Measurements from ENCODE around the gene TRAPPC11. TPM values are rescaled to one million over a fixed set of nuclear protein-coding genes. Genes with fewer than 3 reads are reported as not detected.
"Not testable (repeated sequence)": the region's sequence is repeated elsewhere in the genome, so short reads cannot be mapped to it uniquely, and the experiment has no call there.

The TRAPPC11 gene
- total and polyA plus RNA-seq, 4 donors, result 35.6 to 68.3 (median 46.1) TPM

DNA sequence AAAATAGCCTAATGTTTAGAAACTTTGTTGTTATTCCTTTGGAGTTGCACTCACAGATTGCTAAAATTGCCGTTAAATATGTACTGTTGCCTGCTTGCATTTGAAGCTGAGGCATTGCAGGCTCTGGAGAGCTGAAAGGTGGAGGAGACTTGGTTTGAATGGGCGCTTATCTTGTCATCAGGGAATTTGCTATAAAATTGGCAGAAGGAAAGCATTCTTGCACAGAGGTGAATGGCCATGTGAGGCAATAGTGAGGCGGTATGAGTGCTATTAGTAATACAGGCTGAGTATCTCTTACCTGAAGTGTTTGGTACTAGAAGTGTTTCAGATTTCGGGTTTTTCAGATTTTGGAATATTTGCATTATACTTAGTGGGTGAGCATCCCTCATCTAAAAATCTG lies 41.3 kb downstream of the TRAPPC11 start:
- Histone ChIP-seq H3K27me3 (ENCODE audit: control insufficient read depth, insufficient read depth, low read length) (no peaks in the 10 kb centered on the region), H3K4me1 (ENCODE audit: control insufficient read depth, insufficient read depth, low read length) (no peaks in the 10 kb centered on the region), H3K36me3 (ENCODE audit: control insufficient read depth, insufficient read depth, low read length) (peaks cover 32% of the 10 kb centered on the region), H3K27ac (ENCODE audit: low read depth, low read length) (no peak overlapping the region), H3K9me3 (ENCODE audit: control insufficient read depth, insufficient read depth, low read length) (no peaks in the 10 kb centered on the region), H3K4me3 (ENCODE audit: low read depth, low read length) (no peak overlapping the region)
- 96% methylated on average over 2 of the region's 4 CpGs for WGBS (ENCODE audit: insufficient coverage)
- no peak for DNase-seq (ENCODE audit: low read depth in 4 of 6, low spot score in 6 of 6)

DNA sequence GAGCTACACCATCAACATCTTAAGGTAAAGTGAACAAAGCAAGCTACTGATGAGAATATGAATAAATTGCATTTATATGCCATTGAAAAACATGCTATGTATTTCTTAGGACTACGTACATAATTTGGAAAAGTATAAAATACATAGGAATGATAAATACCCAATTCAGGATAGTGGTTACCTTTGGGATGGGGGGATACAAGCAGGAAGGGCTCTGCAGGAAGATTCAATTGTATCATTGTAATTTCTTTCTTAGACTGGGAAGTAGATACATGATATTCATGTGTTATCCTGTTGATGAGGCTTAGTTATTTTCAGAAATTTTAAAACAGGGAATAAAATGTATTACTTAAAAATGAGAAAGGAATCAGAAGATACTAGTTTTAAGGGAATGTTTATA lies 43.4 kb downstream of the TRAPPC11 start:
- no CpG with 5 or more reads among the region's 1 CpG for WGBS (ENCODE audit: insufficient coverage)
- no peak overlapping the region for H3K27ac ChIP-seq (ENCODE audit: low read depth, low read length)
- H3K9me3 ChIP-seq (ENCODE audit: control insufficient read depth, insufficient read depth, low read length), result no peaks in the 10 kb centered on the region
- H3K4me3 ChIP-seq (ENCODE audit: low read depth, low read length), result no peak overlapping the region
- no peaks in the 10 kb centered on the region for H3K27me3 ChIP-seq (ENCODE audit: control insufficient read depth, insufficient read depth, low read length)
- H3K4me1 ChIP-seq (ENCODE audit: control insufficient read depth, insufficient read depth, low read length), result no peaks in the 10 kb centered on the region
- DNase-seq (ENCODE audit: low read depth in 4 of 6, low spot score in 6 of 6), result no peak
- H3K36me3 ChIP-seq (ENCODE audit: control insufficient read depth, insufficient read depth, low read length), result peaks cover 34% of the 10 kb centered on the region

DNA sequence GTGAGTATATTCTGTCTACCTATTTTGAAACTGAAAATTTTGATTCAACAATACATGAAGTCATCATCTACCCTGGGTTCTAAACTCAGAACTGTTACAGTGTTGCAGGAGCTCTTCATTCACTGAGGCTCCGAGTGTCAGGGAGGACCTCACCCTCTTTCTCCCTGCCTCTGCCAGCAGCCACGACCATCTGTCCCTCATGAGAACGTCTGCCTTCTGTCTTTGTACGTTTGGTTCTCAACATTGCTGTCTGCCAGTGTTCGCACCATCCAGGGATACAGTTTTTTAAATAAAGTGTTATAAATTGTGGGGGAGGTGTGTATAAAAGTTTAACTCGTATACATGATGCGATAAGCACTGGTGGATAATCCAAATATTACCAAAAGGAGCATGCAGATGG lies 55.5 kb downstream of the TRAPPC11 start:
- peak in 1 of 6 donors; percentile 57 for DNase-seq (ENCODE audit: low read depth in 4 of 6, low spot score in 6 of 6)
- 68% methylated on average over 2 of the region's 7 CpGs for WGBS (ENCODE audit: insufficient coverage)

DNA sequence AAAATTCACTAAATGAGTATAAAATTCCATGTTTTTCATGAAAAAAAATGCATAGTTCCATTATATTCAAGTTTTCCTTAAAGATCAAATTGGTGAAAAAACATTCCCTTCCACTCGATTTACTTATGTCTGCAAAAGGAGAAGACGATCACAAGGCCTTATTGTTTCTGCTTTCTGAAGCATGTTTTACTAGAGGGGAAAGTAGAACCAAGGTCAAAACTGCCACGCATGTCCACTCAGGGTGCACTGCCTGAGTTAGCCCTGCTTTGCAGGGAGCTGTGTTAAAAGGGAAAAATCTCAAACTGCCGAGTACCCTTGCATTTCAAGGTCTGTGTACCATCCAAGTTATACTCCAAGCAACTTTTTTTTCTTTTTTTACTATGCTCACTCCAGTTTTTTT lies 57.2 kb downstream of the TRAPPC11 start:
- Histone ChIP-seq H3K4me1 (ENCODE audit: control insufficient read depth, insufficient read depth, low read length) (peaks cover 3% of the 10 kb centered on the region), H3K27me3 (ENCODE audit: control insufficient read depth, insufficient read depth, low read length) (no peaks in the 10 kb centered on the region), H3K27ac (ENCODE audit: low read depth, low read length) (no peak overlapping the region), H3K9me3 (ENCODE audit: control insufficient read depth, insufficient read depth, low read length) (peaks cover 1% of the 10 kb centered on the region), H3K4me3 (ENCODE audit: low read depth, low read length) (no peak overlapping the region), H3K36me3 (ENCODE audit: control insufficient read depth, insufficient read depth, low read length) (peaks cover 4% of the 10 kb centered on the region)
- no peak for DNase-seq (ENCODE audit: low read depth in 4 of 6, low spot score in 6 of 6)
- 27% methylated on average over 3 of the region's 4 CpGs for WGBS (ENCODE audit: insufficient coverage)

More for the DNA sequence above, 55.5 kb downstream of the TRAPPC11 start:
- no peaks in the 10 kb centered on the region for H3K4me1 ChIP-seq (ENCODE audit: control insufficient read depth, insufficient read depth, low read length)
- no peak overlapping the region for H3K27ac ChIP-seq (ENCODE audit: low read depth, low read length)
- no peaks in the 10 kb centered on the region for H3K9me3 ChIP-seq (ENCODE audit: control insufficient read depth, insufficient read depth, low read length)
- H3K36me3 ChIP-seq (ENCODE audit: control insufficient read depth, insufficient read depth, low read length), result peaks cover 14% of the 10 kb centered on the region
- no peak overlapping the region for H3K4me3 ChIP-seq (ENCODE audit: low read depth, low read length)
- H3K27me3 ChIP-seq (ENCODE audit: control insufficient read depth, insufficient read depth, low read length), result no peaks in the 10 kb centered on the region

DNA sequence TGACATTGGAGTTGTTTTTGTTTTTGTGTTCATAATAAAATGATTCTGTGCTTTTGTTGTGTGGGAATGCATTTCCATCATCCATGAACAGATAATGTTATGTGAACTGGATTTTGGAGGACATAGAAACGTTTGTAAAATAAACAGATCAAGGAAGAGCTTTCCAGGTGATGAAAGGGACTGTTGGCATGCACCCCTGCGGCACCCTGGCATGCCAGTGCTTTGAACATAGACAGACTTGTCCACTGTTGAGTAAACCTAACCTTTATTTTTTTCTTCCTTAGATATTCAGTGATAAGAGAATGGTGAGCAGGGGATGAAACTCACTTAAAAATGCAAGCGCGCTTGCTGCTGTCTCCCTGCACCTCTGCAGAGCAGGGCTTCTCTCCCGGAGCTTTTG lies 59.8 kb downstream of the TRAPPC11 start:
- Histone ChIP-seq H3K27ac (ENCODE audit: low read depth, low read length) (no peak overlapping the region), H3K27me3 (ENCODE audit: control insufficient read depth, insufficient read depth, low read length) (no peaks in the 10 kb centered on the region), H3K4me3 (ENCODE audit: low read depth, low read length) (no peak overlapping the region), H3K9me3 (ENCODE audit: control insufficient read depth, insufficient read depth, low read length) (peaks cover 1% of the 10 kb centered on the region), H3K36me3 (ENCODE audit: control insufficient read depth, insufficient read depth, low read length) (no peaks in the 10 kb centered on the region), H3K4me1 (ENCODE audit: control insufficient read depth, insufficient read depth, low read length) (peaks cover 15% of the 10 kb centered on the region)
- DNase-seq (ENCODE audit: low read depth in 4 of 6, low spot score in 6 of 6), result no peak
- 67% methylated on average over 1 of the region's 5 CpGs for WGBS (ENCODE audit: insufficient coverage)

DNA sequence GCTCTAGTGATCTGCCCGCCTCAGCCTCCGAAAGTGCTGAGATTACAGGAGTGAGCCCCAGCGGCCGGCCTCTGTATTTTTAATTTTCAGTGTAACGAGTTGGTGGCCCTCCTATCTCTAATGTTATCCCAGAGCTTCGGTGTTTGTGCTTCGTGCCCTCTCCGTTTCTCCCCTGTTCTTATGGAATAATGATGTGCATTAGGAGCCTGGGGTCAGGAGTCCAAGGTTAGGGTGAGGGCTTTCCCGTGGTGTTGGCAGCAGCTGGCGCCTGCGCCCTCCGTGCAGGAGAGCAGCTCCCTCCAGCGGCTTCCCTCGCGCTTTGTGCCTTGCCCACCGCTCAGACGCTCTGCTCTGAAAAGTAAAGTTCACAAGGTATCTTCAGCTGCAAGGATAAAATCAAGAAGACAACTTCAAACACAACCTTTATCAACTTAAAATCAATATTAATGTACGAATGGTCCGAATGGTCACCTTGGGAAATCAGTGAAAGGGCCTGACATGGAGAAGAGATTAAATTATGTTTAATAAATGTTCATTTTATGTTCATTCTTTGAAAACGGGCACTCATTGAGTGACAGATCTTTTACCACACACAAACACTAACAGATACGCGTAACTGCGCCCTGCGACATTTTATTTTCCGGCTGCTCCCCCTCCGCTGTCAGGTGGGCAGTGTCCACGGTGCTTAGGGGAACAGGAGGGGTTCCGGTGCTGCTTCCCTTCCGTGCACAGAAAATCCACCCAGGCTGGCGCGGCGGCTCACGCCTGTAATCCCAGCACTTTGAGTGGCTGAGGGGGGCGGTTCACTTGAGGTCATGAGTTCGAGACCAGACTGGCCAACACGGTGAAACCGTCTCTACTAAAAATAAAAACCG lies 62.4 kb downstream of the TRAPPC11 start:
- H3K36me3 ChIP-seq (ENCODE audit: control insufficient read depth, insufficient read depth, low read length), result no peaks in the 10 kb centered on the region
- H3K4me1 ChIP-seq (ENCODE audit: control insufficient read depth, insufficient read depth, low read length), result peaks cover 15% of the 10 kb centered on the region
- H3K27me3 ChIP-seq (ENCODE audit: control insufficient read depth, insufficient read depth, low read length), result no peaks in the 10 kb centered on the region
- no peak overlapping the region for H3K4me3 ChIP-seq (ENCODE audit: low read depth, low read length)
- WGBS (ENCODE audit: insufficient coverage), result 65% methylated on average over 25 of the region's 38 CpGs
- DNase-seq (ENCODE audit: low read depth in 4 of 6, low spot score in 6 of 6), result peak in 2 of 6 donors; percentile 59 to 76
- peaks cover 1% of the 10 kb centered on the region for H3K9me3 ChIP-seq (ENCODE audit: control insufficient read depth, insufficient read depth, low read length)
- no peak overlapping the region for H3K27ac ChIP-seq (ENCODE audit: low read depth, low read length)

DNA sequence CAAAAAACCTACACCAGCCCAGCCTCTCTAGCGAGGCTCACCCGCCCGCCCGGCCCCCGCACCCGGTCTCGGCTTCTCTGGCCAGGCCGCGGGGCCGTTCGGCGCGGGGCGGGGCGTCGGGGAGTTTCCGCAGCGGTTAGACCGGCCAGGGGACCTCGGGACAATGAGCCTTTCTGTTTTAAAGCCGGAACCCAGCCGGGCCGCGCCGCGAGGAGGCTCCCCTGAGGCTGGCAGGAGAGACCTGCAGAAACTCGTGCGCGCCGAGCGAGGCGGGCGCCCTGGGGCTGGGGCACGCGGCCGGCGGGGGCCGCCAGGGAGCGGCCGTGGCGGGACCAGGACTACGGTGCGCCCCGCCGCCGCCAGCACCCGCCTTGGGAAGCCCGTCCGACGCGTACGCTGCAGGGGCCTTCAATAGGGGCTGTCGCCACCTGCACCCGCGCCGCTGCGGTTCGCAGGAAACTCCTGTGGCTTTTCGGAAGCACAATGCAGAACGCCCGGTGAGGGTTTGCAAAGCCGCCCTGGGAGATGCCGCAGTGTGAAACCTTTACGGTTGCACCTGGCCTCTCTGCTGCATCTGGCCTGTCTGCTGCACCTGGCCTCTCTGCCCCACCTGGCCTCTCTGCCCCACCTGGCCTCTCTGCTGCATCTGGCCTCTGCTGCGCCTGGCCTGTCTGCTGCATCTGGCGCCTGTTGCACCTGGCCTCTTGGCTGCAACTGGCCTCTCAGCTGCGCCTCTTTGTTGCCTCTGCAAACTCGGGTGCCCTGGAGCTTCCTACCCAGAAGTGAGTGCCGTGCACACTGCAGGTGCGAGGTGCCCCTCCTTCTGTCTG lies 63.9 kb downstream of the TRAPPC11 start:
- peaks cover 15% of the 10 kb centered on the region for H3K4me1 ChIP-seq (ENCODE audit: control insufficient read depth, insufficient read depth, low read length)
- peak in 4 of 6 donors; percentile 19 to 66 (median 46) for DNase-seq (ENCODE audit: low read depth in 4 of 6, low spot score in 6 of 6)
- no peaks in the 10 kb centered on the region for H3K36me3 ChIP-seq (ENCODE audit: control insufficient read depth, insufficient read depth, low read length)
- H3K9me3 ChIP-seq (ENCODE audit: control insufficient read depth, insufficient read depth, low read length), result peaks cover 1% of the 10 kb centered on the region
- H3K27me3 ChIP-seq (ENCODE audit: control insufficient read depth, insufficient read depth, low read length), result no peaks in the 10 kb centered on the region
- peak overlapping the region; percentile 32 for H3K4me3 ChIP-seq (ENCODE audit: low read depth, low read length)
- WGBS (ENCODE audit: insufficient coverage), result 5% methylated on average over 70 of the region's 70 CpGs
- no peak overlapping the region for H3K27ac ChIP-seq (ENCODE audit: low read depth, low read length)

DNA sequence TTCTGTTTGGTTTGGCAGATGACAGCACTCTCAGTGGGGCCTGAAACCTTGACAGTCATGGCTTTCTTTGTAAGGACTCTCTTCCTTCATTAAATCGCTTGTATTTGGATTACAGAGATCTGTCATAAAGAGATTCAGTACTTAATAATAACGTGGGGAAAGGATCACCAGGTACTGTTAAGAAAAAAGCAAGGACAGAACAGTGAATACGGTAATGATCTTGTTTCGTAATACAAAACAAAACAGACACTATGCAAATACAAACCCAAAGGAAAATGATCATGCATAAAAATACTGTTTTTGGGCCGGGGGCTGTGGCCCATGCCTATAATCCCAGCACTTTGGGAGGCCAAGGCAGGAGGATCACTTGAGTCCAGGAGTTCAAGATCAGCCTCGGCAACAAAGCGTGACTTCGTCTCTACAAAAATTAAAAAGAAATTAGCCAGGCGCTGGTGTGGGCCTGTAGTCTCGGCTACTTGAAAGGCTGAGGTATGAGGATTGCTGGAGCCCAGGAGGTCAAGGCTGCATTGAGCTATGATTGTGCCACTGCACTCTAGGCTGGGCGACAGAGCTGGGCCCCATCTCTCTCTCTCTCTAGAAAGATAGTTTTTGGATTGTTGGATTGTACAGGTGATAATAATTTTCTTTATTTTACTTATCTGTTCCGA lies 64.6 kb downstream of the TRAPPC11 start:
- no peak for DNase-seq (ENCODE audit: low read depth in 4 of 6, low spot score in 6 of 6)
- H3K27me3 ChIP-seq (ENCODE audit: control insufficient read depth, insufficient read depth, low read length), result no peaks in the 10 kb centered on the region
- peaks cover 21% of the 10 kb centered on the region for H3K4me1 ChIP-seq (ENCODE audit: control insufficient read depth, insufficient read depth, low read length)
- no peaks in the 10 kb centered on the region for H3K36me3 ChIP-seq (ENCODE audit: control insufficient read depth, insufficient read depth, low read length)
- no peak overlapping the region for H3K4me3 ChIP-seq (ENCODE audit: low read depth, low read length)
- 98% methylated on average over 6 of the region's 12 CpGs for WGBS (ENCODE audit: insufficient coverage)
- H3K9me3 ChIP-seq (ENCODE audit: control insufficient read depth, insufficient read depth, low read length), result peaks cover 1% of the 10 kb centered on the region
- no peak overlapping the region for H3K27ac ChIP-seq (ENCODE audit: low read depth, low read length)

DNA sequence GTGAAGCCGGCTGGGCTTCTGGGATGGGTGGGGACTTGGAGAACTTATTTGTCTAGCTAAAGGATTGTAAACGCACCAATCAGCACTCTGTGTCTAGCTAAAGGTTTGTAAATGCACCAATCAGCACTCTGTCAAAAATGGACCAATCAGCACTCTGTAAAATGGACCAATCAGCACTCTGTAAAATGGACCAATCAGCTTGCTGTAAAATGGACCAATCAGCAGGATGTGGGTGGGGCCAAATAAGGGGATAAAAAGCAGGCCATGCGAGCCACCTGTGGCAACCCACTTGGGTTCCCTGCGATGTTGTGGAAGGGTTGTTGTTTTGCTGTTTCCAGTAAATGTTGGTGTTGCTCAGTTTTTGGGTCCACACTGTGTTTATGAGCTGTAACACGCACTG lies 66.5 kb downstream of the TRAPPC11 start:
- H3K27me3 ChIP-seq (ENCODE audit: control insufficient read depth, insufficient read depth, low read length); H3K4me3 ChIP-seq (ENCODE audit: low read depth, low read length); H3K36me3 ChIP-seq (ENCODE audit: control insufficient read depth, insufficient read depth, low read length); H3K27ac ChIP-seq (ENCODE audit: low read depth, low read length); DNase-seq (ENCODE audit: low read depth in 4 of 6, low spot score in 6 of 6); H3K9me3 ChIP-seq (ENCODE audit: control insufficient read depth, insufficient read depth, low read length): not testable (repeated sequence)
- H3K4me1 ChIP-seq (ENCODE audit: control insufficient read depth, insufficient read depth, low read length), result peaks cover 25% of the 10 kb centered on the region
- 61% methylated on average over 3 of the region's 5 CpGs for WGBS (ENCODE audit: insufficient coverage)
